Lower leg skin (tissue), 3 donors: Measurements from ENCODE around the gene CTIF.

Source experiments
- CTCF ChIP-seq, 3 donors: fragments of 450-650 bp; IDR thresholded peaks; one replicate each; pipeline ENCODE4 v1.5.1; 2016; ENCODE audit warnings: antibody characterized with exemption in 3 of 3, mild to moderate bottlenecking in 3 of 3, moderate library complexity in 2 of 3
- POLR2A ChIP-seq, 2 donors: fragments of 450-650 bp; IDR thresholded peaks; one replicate each; pipeline ENCODE4 v1.6.1; 2016 to 2017; ENCODE audit warnings: antibody characterized with exemption in 2 of 2, mild to moderate bottlenecking in 1 of 2, moderate library complexity in 1 of 2

GRCh38 chr18:48868468-48869466 is 329.9 kb downstream of the CTIF start:
- TF ChIP-seq CTCF (IDR thresholded peaks at IDR 0.05) (no peak), POLR2A (IDR thresholded peaks at IDR 0.05) (no peak)
